Stomach (tissue), 9 donors: ENCODE measurements around the gene VPS13D. TPM values are rescaled to one million over a fixed set of nuclear protein-coding genes. Genes with fewer than 3 reads are reported as not detected.

Experiments
- DNase-seq, 2 donors: peaks; one replicate each; pipeline versions ENCODE4 v3.0.0 to v3.0.0-alpha.2; 2013 to 2019
- H3K27ac ChIP-seq, 5 donors: fragments of 200-600 bp in 4 of 5; sonication (generic) in 4 of 5; one replicate each; pipeline ENCODE4 v1.5.1; 2013 to 2019; ENCODE audit warnings: mild to moderate bottlenecking in 1 of 5, moderate library complexity in 1 of 5
- H3K27me3 ChIP-seq, 3 donors: fragments of 200-600 bp; sonication (generic); one replicate each; pipeline ENCODE4 v1.5.1; 2017 to 2019; ENCODE audit warnings: mixed run types in 1 of 3
- H3K36me3 ChIP-seq, 4 donors: fragments of 200-600 bp; sonication (generic); 1 replicate in 3 of 4; 2 replicates in 1 of 4; pipeline ENCODE4 v1.5.1; 2016 to 2019
- H3K4me1 ChIP-seq, 4 donors: fragments of 200-600 bp; sonication (generic); one replicate each; pipeline ENCODE4 v1.5.1; 2016 to 2019
- H3K4me3 ChIP-seq, 4 donors: fragments of 200-600 bp; sonication (generic) in 3 of 4; one replicate each; pipeline ENCODE4 v1.5.1; 2016 to 2019; ENCODE audit warnings: mild to moderate bottlenecking in 1 of 4
- H3K9me3 ChIP-seq, 4 donors: fragments of 200-600 bp; sonication (generic); one replicate each; pipeline ENCODE4 v1.5.1; 2016 to 2019
- CTCF ChIP-seq, 7 experiments: fragments of 450-650 bp in 4 of 7; fragments of 200-600 bp in 3 of 7; sonication (generic) in 3 of 7; IDR thresholded peaks; one replicate each; pipeline ENCODE4 v1.5.1; 2016 to 2019; ENCODE audit warnings: antibody characterized with exemption in 7 of 7, control low read depth in 2 of 7, mild to moderate bottlenecking in 1 of 7
- EP300 ChIP-seq: sonication (generic); formaldehyde crosslinking; IDR thresholded peaks from one replicate; pipeline ENCODE4 v1.6.1; 2017; ENCODE audit warnings: antibody characterized with exemption
- POLR2A ChIP-seq, 4 donors: fragments of 450-650 bp; IDR thresholded peaks; one replicate each; pipeline ENCODE4 v1.6.1; 2016; ENCODE audit warnings: antibody characterized with exemption in 4 of 4, control low read depth in 2 of 4, mild to moderate bottlenecking in 1 of 4, moderate library complexity in 1 of 4
- POLR2AphosphoS5 ChIP-seq, 3 donors: sonication (generic); formaldehyde crosslinking; IDR thresholded peaks; one replicate each; pipeline ENCODE4 v1.6.1; 2016; ENCODE audit warnings: antibody characterized with exemption in 3 of 3
- WGBS, 5 donors: extraction: QIAGEN DNeasy Blood & Tissue Kit in 3 of 5; methylation state at CpG; one replicate each; pipeline versions ENCODE4 v1.1.5 to v1.1.7; 2013 to 2018; 5-methylcytosine and 5-hydroxymethylcytosine counted together
- intact Hi-C: fragments of 100-400 bp; cut with DNase I; formaldehyde crosslinking; loops from one replicate; pipeline ENCODE4 v1.15.1; 2023; ENCODE audit warnings: low total_unique reads
- polyA plus RNA-seq, 3 donors: library from polyadenylated mRNA; stranded (reverse); fragments of 200-250 nt; gene quantifications; one replicate each; pipeline ENCODE4 v1.2.3, GENCODE V29; 2013
- total RNA-seq, 5 donors: library from RNA; depleted of rRNA; stranded (reverse); fragments of >200 nt; gene quantifications; one replicate each; pipeline versions ENCODE4 v1.1.0 to v1.2.3, GENCODE V29; 2014 to 2016
- donor health status: healthy with polysubstance abuse.
- donor health status: Bipolar disorder and iron deficiency.
- donor health status: healthy.

VPS13D gene
- total and polyA plus RNA-seq, 8 donors: 6.7 to 106 (median 66.5) TPM

GRCh38 chr1:12356004-12356890 is 126.4 kb downstream of the VPS13D start:
- intact Hi-C loops: no loop called here
- H3K27ac ChIP-seq: peak overlapping the region in 4 of 5 donors; percentile 34 to 65 (median 48)
- no peak overlapping the region for H3K4me3 ChIP-seq
- no peak for TF ChIP-seq POLR2AphosphoS5 (IDR thresholded peaks at IDR 0.05)
- no peak for TF ChIP-seq EP300
- TF ChIP-seq CTCF (IDR thresholded peaks at IDR 0.05): no peak
- no peak for TF ChIP-seq POLR2A (IDR thresholded peaks at IDR 0.05)
- H3K36me3 ChIP-seq: peaks cover 17 to 85% (median 70%) of the 10 kb centered on the region in 4 donors
- peak in 1 of 2 donors; percentile 70 for DNase-seq
- no peaks in the 10 kb centered on the region for H3K27me3 ChIP-seq
- H3K9me3 ChIP-seq: no peaks in the 10 kb centered on the region
- H3K4me1 ChIP-seq: peaks cover 0 to 36% (median 23%) of the 10 kb centered on the region in 4 donors
- 40 to 54% (median 43%) methylated on average over 8 of the region's 8 CpGs for WGBS, 5 donors

GRCh38 chr1:12358499-12358898 is 128.7 kb downstream of the VPS13D start:
- TF ChIP-seq POLR2A (IDR thresholded peaks at IDR 0.05) (no peak), POLR2AphosphoS5 (IDR thresholded peaks at IDR 0.05) (no peak), EP300 (no peak), CTCF (IDR thresholded peaks at IDR 0.05) (no peak)
- 91 to 98% (median 97%) methylated on average over 6 of the region's 6 CpGs for WGBS, 5 donors

GRCh38 chr1:12359359-12360133 is 129.7 kb downstream of the VPS13D start:
- WGBS, 5 donors: 40 to 58% (median 50%) methylated on average over 3 of the region's 3 CpGs
- intact Hi-C loops: no loop called here
- H3K27ac ChIP-seq: peak overlapping the region in 1 of 5 donors; percentile 15
- no peaks in the 10 kb centered on the region for H3K9me3 ChIP-seq
- no peak overlapping the region for H3K4me3 ChIP-seq
- no peaks in the 10 kb centered on the region for H3K27me3 ChIP-seq
- TF ChIP-seq EP300 (no peak), POLR2A (IDR thresholded peaks at IDR 0.05) (no peak), CTCF (IDR thresholded peaks at IDR 0.05) (no peak), POLR2AphosphoS5 (IDR thresholded peaks at IDR 0.05) (no peak)
- DNase-seq: peak in 1 of 2 donors; percentile 28
- peaks cover 25 to 80% (median 74%) of the 10 kb centered on the region in 4 donors for H3K36me3 ChIP-seq
- H3K4me1 ChIP-seq: peaks cover 0 to 36% (median 23%) of the 10 kb centered on the region in 4 donors

More at GRCh38 chr1:12358499-12358898, 128.7 kb downstream of the VPS13D start:
- Histone ChIP-seq H3K4me1 (peaks cover 0 to 36% (median 23%) of the 10 kb centered on the region in 4 donors), H3K36me3 (peaks cover 24 to 82% (median 74%) of the 10 kb centered on the region in 4 donors), H3K27me3 (no peaks in the 10 kb centered on the region), H3K4me3 (no peak overlapping the region), H3K9me3 (no peaks in the 10 kb centered on the region), H3K27ac (no peak overlapping the region)
- DNase-seq: no peak
- intact Hi-C loops: no loop called here

- intact Hi-C loops: no loop called here
- peaks cover 0 to 8% (median 0%) of the 10 kb centered on the region in 4 donors for H3K4me1 ChIP-seq
- WGBS, 5 donors: 18 to 42% (median 34%) methylated on average over 2 of the region's 2 CpGs
- no peak for TF ChIP-seq CTCF (IDR thresholded peaks at IDR 0.05)
- no peak for TF ChIP-seq EP300
- TF ChIP-seq POLR2AphosphoS5 (IDR thresholded peaks at IDR 0.05): no peak
- TF ChIP-seq POLR2A (IDR thresholded peaks at IDR 0.05): no peak
- DNase-seq: peak in 1 of 2 donors; percentile 13
- H3K36me3 ChIP-seq: peaks cover 17 to 77% (median 64%) of the 10 kb centered on the region in 4 donors
- H3K27me3 ChIP-seq: no peaks in the 10 kb centered on the region
- H3K4me3 ChIP-seq: no peak overlapping the region
- no peaks in the 10 kb centered on the region for H3K9me3 ChIP-seq
- no peak overlapping the region for H3K27ac ChIP-seq
These were observed 138.8 kb downstream of the VPS13D start for GRCh38 chr1:12368646-12369045.
